DMS153 treated with DMSO at 0.1 percent for 48 hours (cell line): ENCODE data around the gene BPIFB2.

Experiments
- DNase-seq: peaks from one replicate; lab custom pipeline; 2025; ENCODE audit not compliant: unreplicated experiment; lab: John Stamatoyannopoulos, UW

Gene BPIFB2

GRCh38 chr20:32984196-32984595, 23.3 kb upstream of the BPIFB2 start:
- DNase-seq: no peak

GRCh38 chr20:32984631-32985354, 22.7 kb upstream of the BPIFB2 start:
- no peak for DNase-seq

- no peak for DNase-seq
These were observed 21.9 kb upstream of the BPIFB2 start for GRCh38 chr20:32985596-32985995.

GRCh38 chr20:32986331-32986966, 21.1 kb upstream of the BPIFB2 start:
- no peak for DNase-seq

- DNase-seq: no peak
These were observed 20.3 kb upstream of the BPIFB2 start for GRCh38 chr20:32987044-32987825.

- DNase-seq: no peak
These were observed 19.5 kb upstream of the BPIFB2 start for GRCh38 chr20:32988008-32988407.

GRCh38 chr20:32989507-32990283, 17.8 kb upstream of the BPIFB2 start:
- DNase-seq: no peak

- no peak for DNase-seq
These were observed 17.1 kb upstream of the BPIFB2 start for GRCh38 chr20:32990426-32990825.

- no peak for DNase-seq
These were observed 16.1 kb upstream of the BPIFB2 start for GRCh38 chr20:32991383-32991782.

- DNase-seq: no peak
These were observed 15.5 kb upstream of the BPIFB2 start for GRCh38 chr20:32991792-32992641.

GRCh38 chr20:32993496-32994050, 13.9 kb upstream of the BPIFB2 start:
- DNase-seq: no peak

- no peak for DNase-seq
These were observed 11.7 kb upstream of the BPIFB2 start for GRCh38 chr20:32995802-32996201.

- no peak for DNase-seq
These were observed 10.1 kb upstream of the BPIFB2 start for GRCh38 chr20:32997431-32997830.

GRCh38 chr20:32999603-33000250, 7.8 kb upstream of the BPIFB2 start:
- DNase-seq: no peak

- DNase-seq: no peak
These were observed 6.6 kb upstream of the BPIFB2 start for GRCh38 chr20:33000802-33001466.

GRCh38 chr20:33002087-33002808, 5.3 kb upstream of the BPIFB2 start:
- no peak for DNase-seq

- no peak for DNase-seq
These were observed 3.3 kb upstream of the BPIFB2 start, which contains the start of gene SUN5 for GRCh38 chr20:33004141-33004751. TSS of gene SUN5 (minus strand) at chr20:33004433. CDS start at chr20:33004340, 93 bp downstream.

GRCh38 chr20:33005132-33005566, 2.4 kb upstream of the BPIFB2 start:
- no peak for DNase-seq
